Pancreas (tissue), 10 donors: ENCODE data around the gene NOL9. TPM values are rescaled to one million over a fixed set of nuclear protein-coding genes. Genes with fewer than 3 reads are reported as not detected.
A peak's percentile ranks its signal among the peaks of the same experiment; 100 is the strongest.

Source experiments
- ATAC-seq, 4 donors: fragments of 200-7000 bp; cut with Tn5 transposase; one replicate each; pipeline versions ENCODE4 v1.8.0 to v1.9.1; 2020; ENCODE audit warnings: mild to moderate bottlenecking in 4 of 4, moderate library complexity in 4 of 4
- DNase-seq, 6 donors: peaks; one replicate each; pipeline ENCODE4 v3.0.0-alpha.2; 2020
- FAIRE-seq: peaks from 2 replicates; lab custom pipeline; 2012; peaks lifted over from hg19 to GRCh38; lab: Jason Lieb, UNC
- H3K27ac ChIP-seq, 4 donors: fragments of 200-600 bp; sonication (generic); 1 replicate in 3 of 4; 2 replicates in 1 of 4; pipeline versions ENCODE4 v1.5.0 to v1.8.0; 2020
- H3K27me3 ChIP-seq, 4 donors: fragments of 200-600 bp; one replicate each; pipeline ENCODE4 v1.8.0; 2021
- H3K36me3 ChIP-seq, 3 donors: fragments of 200-600 bp; sonication (generic) in 1 of 3; one replicate each; pipeline versions ENCODE4 v1.5.0 to v1.8.0; 2020 to 2021
- H3K4me1 ChIP-seq, 3 donors: fragments of 200-600 bp; one replicate each; pipeline ENCODE4 v1.8.0; 2021
- H3K4me3 ChIP-seq, 4 donors: fragments of 200-600 bp; sonication (generic) in 2 of 4; one replicate each; pipeline versions ENCODE4 v1.5.0 to v1.8.0; 2020 to 2021
- H3K9me3 ChIP-seq, 4 donors: fragments of 200-600 bp; one replicate each; pipeline ENCODE4 v1.8.0; 2021
- WGBS, 2 donors: extraction: QIAGEN DNeasy Blood & Tissue Kit; methylation state at CpG; one replicate each; pipeline ENCODE4 v1.1.7; 2013; 5-methylcytosine and 5-hydroxymethylcytosine counted together
- intact Hi-C, 3 donors: fragments of 100-400 bp; cut with DNase I; formaldehyde crosslinking; loops; one replicate each; pipeline versions ENCODE4 v1.11.1 to v1.14.2; 2022
- polyA plus RNA-seq, 2 donors: library from polyadenylated mRNA; stranded (reverse); fragments of 200-250 nt; gene quantifications; one replicate each; pipeline ENCODE4 v1.2.3, GENCODE V29; 2013
- total RNA-seq, 6 donors: library from RNA; stranded (reverse); fragmentation: NEBNext Ultra II Directional in 4 of 6; extraction: Animal tissue kit (Norgen Biotek cat#: 25700) in 4 of 6; gene quantifications; one replicate each; pipeline versions ENCODE4 v1.2.1 to v1.2.4, GENCODE V29; 2021 to 2023
- TF ChIP-seq, protein P1 (sequence below), 4 donors: fragments of 200-600 bp; sonication (generic) in 3 of 4; IDR thresholded peaks; one replicate each; pipeline versions ENCODE4 v1.5.0 to v1.8.0; 2021; ENCODE audit warnings: antibody characterized with exemption in 4 of 4
- donor health status: healthy with polysubstance abuse.
- donor health status: DM: no; HTN: no; CAD: no; lungs with moderate emphysema.
- donor health status: DM: no; HTN: no; CAD: no.
- donor health status: control.
- donor health status: control.
- donor health status: Bipolar disorder and iron deficiency.
- donor health status: DM: yes; HTN: yes; CAD: no.
- donor health status: DM: no; HTN: no; CAD: no.
- donor health status: DM: no; HTN: no; CAD: no.
- donor health status: DM: yes; HTN: yes; CAD: no.

Gene NOL9
- total and polyA plus RNA-seq, 8 donors: 7.5 to 15.1 (median 11.4) TPM

DNA sequence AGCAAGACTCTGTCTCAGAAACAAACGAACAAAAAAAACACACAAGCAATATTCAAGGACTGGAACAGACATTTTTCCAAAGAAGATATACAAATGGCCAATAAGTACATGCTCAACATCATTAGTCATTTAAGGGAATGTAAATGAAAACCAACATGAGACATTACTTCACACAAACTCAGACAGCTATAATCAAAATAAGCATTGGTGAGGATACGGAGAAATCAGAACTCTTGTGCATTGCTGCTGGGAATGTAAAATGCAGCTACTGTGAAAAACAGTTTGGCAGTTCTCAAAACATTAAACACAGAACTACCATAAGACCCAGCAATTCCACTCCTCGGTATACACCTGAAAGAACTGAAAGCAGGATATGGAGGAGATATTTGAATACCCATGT is 15.4 kb downstream of the NOL9 start:
- intact Hi-C loops: loop anchor here in 1 of 3 donors (10.0 kb wide), 1 partner anchor 56 kb away; no protein-coding TSS in a partner anchor
- H3K36me3 ChIP-seq: no peaks in the 10 kb centered on the region
- no peak overlapping the region for H3K27ac ChIP-seq
- no peak overlapping the region for H3K4me3 ChIP-seq
- FAIRE-seq: no peak
- no peak for ATAC-seq
- WGBS, 2 donors: 56 to 57% methylated on average over 3 of the region's 3 CpGs
- H3K9me3 ChIP-seq: no peaks in the 10 kb centered on the region
- no peaks in the 10 kb centered on the region for H3K4me1 ChIP-seq
- no peak for DNase-seq
- TF ChIP-seq, protein P1, sequence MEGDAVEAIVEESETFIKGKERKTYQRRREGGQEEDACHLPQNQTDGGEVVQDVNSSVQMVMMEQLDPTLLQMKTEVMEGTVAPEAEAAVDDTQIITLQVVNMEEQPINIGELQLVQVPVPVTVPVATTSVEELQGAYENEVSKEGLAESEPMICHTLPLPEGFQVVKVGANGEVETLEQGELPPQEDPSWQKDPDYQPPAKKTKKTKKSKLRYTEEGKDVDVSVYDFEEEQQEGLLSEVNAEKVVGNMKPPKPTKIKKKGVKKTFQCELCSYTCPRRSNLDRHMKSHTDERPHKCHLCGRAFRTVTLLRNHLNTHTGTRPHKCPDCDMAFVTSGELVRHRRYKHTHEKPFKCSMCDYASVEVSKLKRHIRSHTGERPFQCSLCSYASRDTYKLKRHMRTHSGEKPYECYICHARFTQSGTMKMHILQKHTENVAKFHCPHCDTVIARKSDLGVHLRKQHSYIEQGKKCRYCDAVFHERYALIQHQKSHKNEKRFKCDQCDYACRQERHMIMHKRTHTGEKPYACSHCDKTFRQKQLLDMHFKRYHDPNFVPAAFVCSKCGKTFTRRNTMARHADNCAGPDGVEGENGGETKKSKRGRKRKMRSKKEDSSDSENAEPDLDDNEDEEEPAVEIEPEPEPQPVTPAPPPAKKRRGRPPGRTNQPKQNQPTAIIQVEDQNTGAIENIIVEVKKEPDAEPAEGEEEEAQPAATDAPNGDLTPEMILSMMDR (IDR thresholded peaks at IDR 0.05): no peak
- H3K27me3 ChIP-seq: no peaks in the 10 kb centered on the region

DNA sequence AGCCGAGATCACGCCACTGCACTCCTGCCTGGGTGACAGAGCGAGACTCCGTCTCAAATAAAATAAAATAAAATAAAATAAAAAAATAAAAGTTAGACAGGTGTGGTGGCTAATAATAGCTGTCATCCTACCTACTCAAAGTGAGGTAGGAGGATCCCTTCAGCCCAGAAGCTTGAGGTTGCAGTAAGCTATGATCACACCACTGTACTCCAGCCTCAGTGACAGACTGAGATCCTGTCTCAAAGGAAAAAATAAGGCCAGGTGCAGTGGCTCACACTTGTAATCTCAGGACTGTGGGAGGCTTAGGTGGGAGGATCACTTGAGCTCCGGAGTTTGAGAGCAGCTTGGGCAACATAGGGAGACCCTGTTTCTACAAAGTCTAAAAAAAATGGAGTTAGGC is 18.0 kb downstream of the NOL9 start:
- intact Hi-C loops: loop anchor here in 1 of 3 donors (10.0 kb wide), 1 partner anchor 59 kb away; no protein-coding TSS in a partner anchor
- FAIRE-seq: no peak
- WGBS, 2 donors: 77 to 83% methylated on average over 5 of the region's 5 CpGs
- peaks cover 0 to 22% (median 14%) of the 10 kb centered on the region in 3 donors for H3K36me3 ChIP-seq
- ATAC-seq: no peak
- no peaks in the 10 kb centered on the region for H3K27me3 ChIP-seq
- no peaks in the 10 kb centered on the region for H3K9me3 ChIP-seq
- H3K4me3 ChIP-seq: no peak overlapping the region
- no peak for DNase-seq
- TF ChIP-seq, protein P1 (IDR thresholded peaks at IDR 0.05): no peak
- H3K27ac ChIP-seq: no peak overlapping the region
- no peaks in the 10 kb centered on the region for H3K4me1 ChIP-seq

- TF ChIP-seq, protein P1 (IDR thresholded peaks at IDR 0.05): no peak
- H3K9me3 ChIP-seq: no peaks in the 10 kb centered on the region
- no peak overlapping the region for H3K27ac ChIP-seq
- H3K36me3 ChIP-seq: peaks cover 0 to 32% (median 14%) of the 10 kb centered on the region in 3 donors
- ATAC-seq (no peak), FAIRE-seq (no peak), DNase-seq (peak in 1 of 6 donors; percentile 32)
- no peaks in the 10 kb centered on the region for H3K4me1 ChIP-seq
- H3K4me3 ChIP-seq: no peak overlapping the region
- H3K27me3 ChIP-seq: no peaks in the 10 kb centered on the region
- intact Hi-C loops: loop anchor here in 1 of 3 donors (10.0 kb wide), 1 partner anchor 60 kb away; no protein-coding TSS in a partner anchor
- 93% methylated on average over 4 of the region's 4 CpGs for WGBS, 2 donors
Measured at GRCh38 chr1:6535214-6535613, 19.1 kb downstream of the NOL9 start.

- 93 to 94% methylated on average over 8 of the region's 8 CpGs for WGBS, 2 donors
- ATAC-seq (no peak), FAIRE-seq (no peak)
Measured at GRCh38 chr1:6534248-6534822, 20.0 kb downstream of the NOL9 start.

More at GRCh38 chr1:6534248-6534822, 20.0 kb downstream of the NOL9 start:
- TF ChIP-seq, protein P1 (IDR thresholded peaks at IDR 0.05): no peak
- DNase-seq: peak in 1 of 6 donors; percentile 22
- Histone ChIP-seq H3K36me3 (peaks cover 0 to 32% (median 17%) of the 10 kb centered on the region in 3 donors), H3K4me3 (no peak overlapping the region), H3K4me1 (no peaks in the 10 kb centered on the region), H3K27me3 (no peaks in the 10 kb centered on the region), H3K9me3 (no peaks in the 10 kb centered on the region), H3K27ac (no peak overlapping the region)
- intact Hi-C loops: loop anchor here in 1 of 3 donors (10.0 kb wide), 1 partner anchor 60 kb away; no protein-coding TSS in a partner anchor
